GM23338 (cell line): ENCODE results near the gene IRF8. TPM values are rescaled to one million over a fixed set of nuclear protein-coding genes. Genes with fewer than 3 reads are reported as not detected.

ENCODE experiments used
- ATAC-seq: fragments of 200-7000 bp; cut with Tn5 transposase; 3 replicates; pipeline ENCODE4 v1.9.1; 2020
- DNase-seq: peaks from one replicate; pipeline ENCODE4 v3.0.0-alpha.2; 2015; ENCODE audit warnings: low spot score
- H2AFZ ChIP-seq: fragments of 200-600 bp; sonication (generic); 2 replicates; pipeline ENCODE4 v1.8.0; 2016; ENCODE audit warnings: antibody characterized with exemption, mild to moderate bottlenecking, moderate library complexity
- H3F3A ChIP-seq: fragments of 200-600 bp; sonication (generic); replicated peaks from 2 replicates; pipeline ENCODE4 v1.8.0; 2017; ENCODE audit warnings: antibody characterized with exemption, mixed run types, low read depth
- H3K27ac ChIP-seq: fragments of 200-600 bp; sonication (generic); 2 replicates; pipeline ENCODE4 v1.6.1; 2016; ENCODE audit warnings: low read depth
- H3K27me3 ChIP-seq: fragments of 200-600 bp; sonication (generic); 2 replicates; pipeline ENCODE4 v1.8.0; 2016; ENCODE audit warnings: mild to moderate bottlenecking, mixed run types, moderate library complexity; ENCODE audit not compliant: insufficient read depth
- H3K36me3 ChIP-seq: fragments of 200-600 bp; sonication (generic); 2 replicates; pipeline ENCODE4 v1.8.0; 2016; ENCODE audit warnings: mild to moderate bottlenecking; ENCODE audit not compliant: insufficient read depth
- H3K4me1 ChIP-seq: fragments of 200-600 bp; sonication (generic); 2 replicates; pipeline ENCODE4 v1.8.0; 2016; ENCODE audit warnings: mild to moderate bottlenecking, moderate library complexity; ENCODE audit not compliant: insufficient read depth
- H3K4me2 ChIP-seq: fragments of 200-600 bp; sonication (generic); 2 replicates; pipeline ENCODE4 v1.7.1; 2017; ENCODE audit warnings: mixed run types
- H3K4me3 ChIP-seq: fragments of 200-600 bp; sonication (generic); 2 replicates; pipeline ENCODE4 v1.6.1; 2016; ENCODE audit warnings: mixed run types
- H3K79me2 ChIP-seq: fragments of 200-600 bp; sonication (generic); replicated peaks from 2 replicates; pipeline ENCODE4 v1.8.0; 2017; ENCODE audit warnings: mild to moderate bottlenecking; ENCODE audit not compliant: insufficient read depth
- H3K9me2 ChIP-seq: fragments of 200-600 bp; sonication (generic); 2 replicates; pipeline ENCODE4 v1.8.0; 2017; ENCODE audit not compliant: insufficient read depth
- H4K20me1 ChIP-seq: fragments of 200-600 bp; sonication (generic); replicated peaks from 2 replicates; pipeline ENCODE4 v1.8.0; 2017; ENCODE audit warnings: mild to moderate bottlenecking; ENCODE audit not compliant: insufficient read depth
- H3K27ac Mint-ChIP-seq: 2 replicates; pipeline ENCODE4 v1.8.0; 2020; ENCODE audit warnings: inconsistent platforms, mild to moderate bottlenecking, moderate library complexity, mixed read lengths
- H3K27me3 Mint-ChIP-seq: 3 replicates; pipeline ENCODE4 v1.8.0; 2022; ENCODE audit warnings: low read depth, mild to moderate bottlenecking, moderate library complexity, mixed read lengths, inconsistent platforms; ENCODE audit not compliant: insufficient read depth, poor library complexity
- H3K36me3 Mint-ChIP-seq: 3 replicates; pipeline ENCODE4 v1.8.0; 2021; ENCODE audit warnings: low read depth, mild to moderate bottlenecking, inconsistent platforms, moderate library complexity, mixed read lengths
- H3K4me1 Mint-ChIP-seq: 3 replicates; pipeline ENCODE4 v1.8.0; 2020; ENCODE audit warnings: mild to moderate bottlenecking, inconsistent platforms, mixed read lengths
- H3K4me3 Mint-ChIP-seq: 3 replicates; pipeline ENCODE4 v1.8.0; 2021; ENCODE audit warnings: moderate library complexity, mild to moderate bottlenecking, inconsistent platforms, mixed read lengths
- H3K9me3 Mint-ChIP-seq: 3 replicates; pipeline ENCODE4 v1.8.0; 2020; ENCODE audit warnings: moderate library complexity, mild to moderate bottlenecking, inconsistent platforms, mixed read lengths
- JUNB ChIP-seq: IDR thresholded peaks from one replicate; pipeline ENCODE4 v1.6.1; 2016; ENCODE audit warnings: antibody characterized with exemption; ENCODE audit not compliant: unreplicated experiment
- NANOG ChIP-seq: IDR thresholded peaks from 2 replicates; pipeline ENCODE4 v1.6.1; 2016; ENCODE audit warnings: antibody characterized with exemption, borderline replicate concordance
- STAT1 ChIP-seq: IDR thresholded peaks from one replicate; pipeline ENCODE4 v1.6.1; 2016; ENCODE audit warnings: antibody characterized with exemption; ENCODE audit not compliant: unreplicated experiment
- ZNF114 ChIP-seq: fragments of 250-450 bp; sonication (Bioruptor Pico); IDR thresholded peaks from 2 replicates; pipeline ENCODE4 v1.5.0; 2020; ENCODE audit warnings: mild to moderate bottlenecking, moderate library complexity
- ZNF331 ChIP-seq: fragments of 250-450 bp; sonication (Bioruptor Pico); IDR thresholded peaks from 2 replicates; pipeline ENCODE4 v1.5.0; 2020; ENCODE audit warnings: low read depth, mild to moderate bottlenecking, moderate library complexity
- ZNF462 ChIP-seq: fragments of 250-450 bp; sonication (Bioruptor Pico); IDR thresholded peaks from 2 replicates; pipeline ENCODE4 v1.5.0; 2020; ENCODE audit warnings: mild to moderate bottlenecking, moderate library complexity
- polyA plus RNA-seq: library from polyadenylated mRNA; unstranded; fragments of >200 nt; fragmentation: Nextera tagmentation; extraction: Ambion mirVana; gene quantifications from 2 replicates; pipeline ENCODE4 v1.2.1, GENCODE V29; 2016
- total RNA-seq: library from RNA; depleted of rRNA; stranded (reverse); fragments of >200 nt; shearing (Covaris generic); gene quantifications from 2 replicates; pipeline ENCODE4 v1.2.3, GENCODE V29; 2014

IRF8 gene
- total and polyA plus RNA-seq, 2 experiments from 2014 or later: 0.47 to 2.8 TPM

- TF ChIP-seq NANOG: no peak
- no peak for TF ChIP-seq ZNF114 (CRISPR knock-in tag)
These were observed 32.8 kb downstream of the IRF8 start (continued) for GRCh38 chr16:85931596-85932402.

GRCh38 chr16:85934210-85934609 is 35.2 kb downstream of the IRF8 start:
- Histone ChIP-seq H3K79me2 (no peaks in the 10 kb centered on the region), H3K27ac (no peak overlapping the region), H3K4me2 (no peak overlapping the region), H3K27me3 (no peaks in the 10 kb centered on the region), H3F3A (no peaks in the 10 kb centered on the region), H3K9me2 (no peaks in the 10 kb centered on the region; the same call in 1 of the 2 replicates), H3K4me1 (no peaks in the 10 kb centered on the region), H3K36me3 (no peaks in the 10 kb centered on the region), H3K4me3 (no peak overlapping the region), H4K20me1 (no peaks in the 10 kb centered on the region), H2AFZ (no peak overlapping the region)
- no peaks in the 10 kb centered on the region; the same call in 2 of the 3 replicates for H3K36me3 Mint-ChIP-seq
- ATAC-seq (no peak), DNase-seq (no peak)
- no peak overlapping the region for H3K4me3 Mint-ChIP-seq
- TF ChIP-seq NANOG: no peak
- TF ChIP-seq ZNF114 (CRISPR knock-in tag): no peak
- no peak for TF ChIP-seq ZNF462 (CRISPR knock-in tag)
- no peak for TF ChIP-seq JUNB
- no peak for TF ChIP-seq ZNF331
- no peak for TF ChIP-seq STAT1
- H3K9me3 Mint-ChIP-seq: no peaks in the 10 kb centered on the region
- H3K27me3 Mint-ChIP-seq: peaks cover 14% of the 10 kb centered on the region
- H3K4me1 Mint-ChIP-seq: peaks cover 6% of the 10 kb centered on the region; the same call in 2 of the 3 replicates
- H3K27ac Mint-ChIP-seq: no peak overlapping the region
